ENCODE measurements around the gene DICER1.
A peak's percentile ranks its signal among the peaks of the same experiment; 100 is the strongest.

Gene DICER1

DNA sequence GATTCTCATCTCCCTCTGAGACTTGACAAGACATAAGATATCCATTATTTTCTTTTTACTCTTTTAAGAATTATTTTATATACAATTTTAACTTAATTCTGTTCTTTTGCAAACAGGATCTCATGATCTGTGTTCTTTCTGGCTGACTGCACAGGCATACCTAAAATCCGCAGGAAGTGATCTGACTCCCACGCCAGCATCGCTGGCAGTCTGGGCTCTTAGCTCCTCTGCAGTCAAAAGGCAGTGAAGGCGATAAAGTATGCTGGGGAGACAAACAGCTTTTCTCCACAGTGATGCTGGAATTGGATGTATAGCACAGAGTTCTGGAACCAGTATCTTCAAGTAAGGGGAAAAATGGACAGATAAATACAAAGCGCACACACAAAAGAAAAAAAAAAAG lies 52.4 kb downstream of the DICER1 start:
- Histone ChIP-seq H3K4me3 (no peak overlapping the region), H3K27ac (no peak overlapping the region)

DNA sequence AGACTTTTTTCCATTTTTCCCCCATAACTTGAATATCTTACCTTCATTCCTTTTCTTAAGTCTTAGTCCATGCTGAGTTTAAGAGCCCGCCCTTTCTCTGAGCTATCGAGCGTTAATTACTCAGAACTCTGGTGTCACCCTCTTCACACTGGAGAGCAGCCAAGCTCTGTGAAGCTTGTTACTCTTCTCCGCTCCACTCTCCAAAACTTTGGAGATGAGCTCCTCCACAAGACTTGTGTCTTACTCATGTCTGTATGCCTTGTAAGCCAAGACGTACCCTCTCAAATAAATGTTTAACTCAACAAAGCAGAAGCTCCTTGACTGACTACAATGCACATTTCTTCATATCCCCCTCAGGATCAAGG lies 54.7 kb downstream of the DICER1 start:
- Histone ChIP-seq H3K4me3 (no peak overlapping the region), H3K27ac (no peak overlapping the region)

DNA sequence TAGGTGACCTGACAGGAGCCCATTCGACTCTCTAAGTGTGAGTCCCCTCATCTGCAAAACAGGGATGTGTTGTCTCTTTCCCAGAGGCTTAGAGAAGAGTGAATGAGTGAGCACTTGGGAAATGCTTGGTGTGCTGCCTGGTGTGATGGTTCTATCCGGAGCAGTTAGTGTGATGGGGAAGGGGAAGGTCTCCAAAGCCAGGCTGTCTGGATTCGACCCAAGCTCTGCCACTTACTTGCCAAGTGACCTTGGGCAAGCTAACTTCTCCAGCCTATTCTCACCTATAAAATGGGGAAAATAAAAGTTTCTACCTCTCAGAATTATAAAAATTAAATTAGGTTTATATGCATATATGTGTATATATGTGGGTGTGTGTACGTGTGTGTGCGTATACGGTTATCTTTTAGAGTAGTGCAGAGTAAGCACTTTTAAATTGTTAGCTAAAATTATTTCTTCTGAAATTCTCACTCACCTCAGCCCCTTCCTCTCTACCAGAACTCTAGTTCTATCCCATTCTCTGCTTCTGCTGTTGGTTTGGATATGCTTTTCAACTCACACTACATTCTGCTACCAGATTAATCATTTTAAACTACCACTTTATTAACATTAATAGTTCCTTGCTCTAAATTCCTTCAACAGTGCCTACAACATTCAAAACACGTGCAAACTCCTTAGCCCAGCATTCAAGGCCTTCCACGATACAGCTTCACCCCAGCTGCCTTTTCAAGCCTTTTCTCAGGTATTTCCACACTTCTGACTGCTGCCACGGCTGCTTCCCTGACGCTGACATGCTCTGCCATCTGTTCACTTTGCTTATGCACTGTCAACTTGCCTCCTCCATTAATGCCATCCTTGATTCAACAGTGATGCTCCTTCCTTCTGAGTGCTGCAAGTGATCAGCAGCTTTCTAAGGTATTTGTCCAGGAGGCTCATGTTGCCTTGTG lies 55.3 kb downstream of the DICER1 start:
- no peak overlapping the region for H3K4me3 ChIP-seq
- H3K27ac ChIP-seq: no peak overlapping the region

DNA sequence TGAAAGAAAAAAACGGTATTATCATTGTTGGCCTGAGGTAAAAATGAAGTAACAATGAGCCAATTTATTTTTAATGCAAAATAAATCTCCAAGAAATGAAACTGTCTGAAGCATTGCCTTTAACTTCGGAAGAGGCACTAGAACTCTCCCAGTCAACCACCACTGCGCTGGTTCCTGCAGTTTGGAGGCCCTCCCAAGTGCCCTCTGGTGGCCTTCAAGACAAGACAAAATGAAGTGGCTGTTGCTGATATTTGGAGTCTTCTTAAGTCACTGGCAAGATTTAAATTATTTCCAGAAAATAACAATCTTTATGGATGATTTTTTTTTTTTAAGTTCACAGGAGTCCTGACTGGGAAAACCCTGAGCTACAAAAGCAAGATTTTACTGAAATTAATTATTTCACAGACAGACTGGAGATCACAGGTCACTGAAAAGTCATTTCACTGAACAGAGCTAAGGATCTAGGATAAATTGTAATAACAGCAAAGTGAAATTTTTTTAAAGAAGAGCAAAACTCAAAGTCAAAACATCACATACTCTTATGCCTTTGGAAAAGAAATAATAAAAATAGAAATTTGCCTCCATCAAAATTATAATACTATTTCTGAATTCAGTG lies 58.2 kb downstream of the DICER1 start:
- H3K27ac ChIP-seq: no peak overlapping the region
- H3K4me3 ChIP-seq: no peak overlapping the region

- Histone ChIP-seq H3K4me3 (no peak overlapping the region), H3K27ac (no peak overlapping the region)
Measured at GRCh38 chr14:95097385-95097784, 59.9 kb downstream of the DICER1 start.

- no peak overlapping the region for H3K4me3 ChIP-seq
- no peak overlapping the region for H3K27ac ChIP-seq
Measured at GRCh38 chr14:95096476-95096875, 60.9 kb downstream of the DICER1 start.

- no peak overlapping the region for H3K27ac ChIP-seq
- H3K4me3 ChIP-seq: no peak overlapping the region
Measured at GRCh38 chr14:95095996-95096395, 61.3 kb downstream of the DICER1 start.

DNA sequence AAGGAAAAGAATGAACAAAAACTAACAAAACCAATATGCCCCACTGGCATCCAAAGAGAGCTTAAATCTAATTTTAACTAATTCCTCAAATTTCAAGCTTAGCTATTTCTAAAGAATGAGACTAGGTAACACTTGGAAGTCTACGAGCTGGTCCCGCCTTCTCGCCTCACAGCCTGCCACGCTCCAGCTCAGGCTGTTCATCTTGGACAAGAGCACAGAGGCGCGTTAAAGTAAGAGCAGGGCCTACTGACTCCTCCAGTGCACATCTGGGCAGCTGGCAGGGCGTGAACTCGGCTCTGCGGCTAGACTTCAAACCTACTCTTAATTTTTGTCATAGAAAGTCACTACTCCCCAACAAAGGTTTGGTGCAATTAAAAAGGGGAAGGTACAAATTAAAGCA lies 64.6 kb downstream of the DICER1 start:
- no peak overlapping the region for H3K4me3 ChIP-seq
- peak overlapping the region in 1 of 21 experiments; percentile 11 for H3K27ac ChIP-seq

GRCh38 chr14:95091581-95091980 lies 65.7 kb downstream of the DICER1 start:
- Histone ChIP-seq H3K4me3 (no peak overlapping the region), H3K27ac (no peak overlapping the region)

- Histone ChIP-seq H3K27ac (no peak overlapping the region), H3K4me3 (no peak overlapping the region)
Measured at GRCh38 chr14:95088665-95089064, 68.7 kb downstream of the DICER1 start.

DNA sequence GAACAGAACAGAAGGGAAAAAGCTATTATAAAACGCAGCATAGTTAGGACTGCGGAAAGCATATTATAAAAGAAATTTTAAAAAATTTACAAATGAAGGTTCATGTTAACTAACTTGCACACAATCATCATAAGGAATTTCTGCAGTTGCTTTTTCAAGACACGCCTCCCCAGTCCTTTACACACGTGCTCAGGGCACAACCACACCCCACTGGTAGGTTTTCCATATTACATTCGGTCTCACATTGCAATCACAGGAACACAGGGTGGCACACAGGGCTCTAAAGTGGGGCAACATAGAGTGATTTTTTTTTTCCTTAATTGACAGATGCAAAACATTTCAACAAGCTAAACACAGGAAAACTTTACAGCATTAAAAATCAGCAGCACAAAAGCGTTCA lies 69.7 kb downstream of the DICER1 start:
- Histone ChIP-seq H3K27ac (no peak overlapping the region), H3K4me3 (no peak overlapping the region)

GRCh38 chr14:95085321-95085720 lies 72.0 kb downstream of the DICER1 start:
- no peak overlapping the region for H3K27ac ChIP-seq
- no peak overlapping the region for H3K4me3 ChIP-seq

GRCh38 chr14:95078867-95079266 lies 78.5 kb downstream of the DICER1 start:
- H3K4me3 ChIP-seq: no peak overlapping the region
- H3K27ac ChIP-seq: no peak overlapping the region

- no peak overlapping the region for H3K4me3 ChIP-seq
- no peak overlapping the region for H3K27ac ChIP-seq
Measured at GRCh38 chr14:95077345-95077744, 80.0 kb downstream of the DICER1 start.

GRCh38 chr14:95075789-95076188 lies 81.5 kb downstream of the DICER1 start:
- no peak overlapping the region for H3K27ac ChIP-seq
- no peak overlapping the region for H3K4me3 ChIP-seq

DNA sequence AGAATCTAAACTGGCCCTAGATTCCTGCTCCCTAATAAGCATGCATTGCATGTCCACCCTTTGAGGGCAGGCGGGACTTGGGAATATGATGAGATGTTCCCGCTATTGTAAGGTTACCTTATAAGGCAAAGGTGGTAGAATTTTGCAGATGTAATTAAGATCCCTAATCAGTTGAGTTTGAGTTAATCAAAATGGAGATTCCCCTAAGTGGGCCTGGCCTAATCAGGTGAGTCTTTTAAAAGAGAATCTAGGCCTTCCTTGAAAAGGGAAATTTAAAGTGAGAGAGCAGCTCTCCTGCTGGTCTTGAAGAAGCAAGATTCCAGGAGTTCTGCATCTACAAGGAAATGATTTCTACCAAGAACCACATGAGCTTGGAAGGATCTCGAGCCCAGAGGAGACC lies 83.4 kb downstream of the DICER1 start:
- no peak overlapping the region for H3K4me3 ChIP-seq
- H3K27ac ChIP-seq: no peak overlapping the region

- H3K4me3 ChIP-seq: no peak overlapping the region
- H3K27ac ChIP-seq: no peak overlapping the region
Measured at GRCh38 chr14:95072310-95072905, 84.9 kb downstream of the DICER1 start.

DNA sequence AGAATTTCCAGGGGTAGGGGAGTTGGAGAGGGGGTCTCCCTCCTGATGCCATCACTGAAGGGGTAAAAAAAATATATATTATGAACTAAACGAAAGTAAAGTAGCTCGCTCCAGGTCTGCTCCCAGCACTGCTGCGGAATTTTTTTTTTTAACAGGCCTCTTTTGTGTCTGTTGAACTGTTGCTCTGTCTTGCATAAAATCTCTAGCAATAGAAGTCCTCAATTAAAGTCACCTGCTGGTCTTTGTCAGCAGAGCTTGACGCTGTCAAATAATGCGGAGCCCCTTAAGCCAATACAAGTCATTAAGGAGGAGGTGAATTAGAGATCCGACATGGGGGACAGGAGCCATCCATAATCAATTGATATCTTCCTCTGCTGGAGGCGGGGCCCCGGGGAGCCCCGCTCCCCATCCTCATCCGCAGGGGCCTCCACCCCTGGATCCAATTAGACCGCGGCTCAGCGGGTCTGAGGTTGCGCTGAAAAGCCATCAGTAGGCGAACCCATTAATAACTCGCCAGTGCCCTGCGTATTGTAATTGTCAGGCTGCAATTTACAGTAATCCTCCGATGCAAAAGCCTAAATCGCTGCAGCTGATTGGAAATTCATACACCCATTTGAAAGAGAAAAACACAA lies 85.6 kb downstream of the DICER1 start:
- Histone ChIP-seq H3K27ac (no peak overlapping the region), H3K4me3 (no peak overlapping the region)

GRCh38 chr14:95070748-95071435 lies 86.4 kb downstream of the DICER1 start:
- Histone ChIP-seq H3K4me3 (no peak overlapping the region), H3K27ac (no peak overlapping the region)

DNA sequence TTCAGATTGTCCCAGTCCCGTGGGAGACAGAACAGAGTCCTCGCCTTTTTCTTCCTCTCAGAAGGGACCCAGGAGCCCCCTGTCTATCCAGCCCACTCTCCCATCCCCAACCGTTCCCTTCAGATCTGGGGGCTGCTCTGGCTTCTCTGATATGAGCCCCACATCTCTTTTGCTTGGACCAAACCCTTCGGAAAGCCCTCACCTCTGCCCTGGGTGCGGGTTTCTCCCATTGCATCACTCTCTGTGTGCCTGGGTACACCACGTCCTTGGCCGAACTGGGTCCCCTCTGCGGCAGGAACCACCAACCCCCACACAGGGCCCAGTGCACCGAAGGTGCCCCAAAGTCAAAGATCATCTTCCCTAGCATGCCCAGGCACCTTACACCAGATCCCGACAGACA lies 87.8 kb downstream of the DICER1 start:
- Histone ChIP-seq H3K4me3 (no peak overlapping the region), H3K27ac (no peak overlapping the region)
